ENCODE measurements around the gene KBTBD4.
"Not testable (repeated sequence)": the region's sequence is repeated elsewhere in the genome, so short reads cannot be mapped to it uniquely, and the experiment has no call there.

Gene KBTBD4

GRCh38 chr11:47532597-47533213 lies 46.1 kb downstream of the KBTBD4 start:
- DNase-seq (ENCODE audit: low read depth, low spot score) = no peak

DNA sequence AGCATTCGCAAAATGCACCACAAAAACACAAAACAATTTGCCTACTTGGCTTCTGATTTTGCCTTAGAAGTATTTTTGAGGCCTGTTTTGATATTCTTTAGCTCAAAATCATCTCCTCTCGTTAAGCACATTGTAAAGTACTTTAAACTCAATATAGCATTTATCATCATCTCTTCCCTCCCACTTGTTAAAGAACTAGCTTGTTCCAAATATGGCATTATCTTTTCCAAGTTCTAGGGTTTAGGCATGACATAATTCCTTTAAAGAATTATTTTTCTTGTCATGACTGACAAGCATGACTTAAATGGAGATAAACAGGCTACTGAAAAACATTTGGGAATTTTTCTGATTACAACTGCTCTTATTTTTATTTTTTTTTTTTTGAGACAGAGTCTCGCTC lies 47.1 kb downstream of the KBTBD4 start:
- no peak overlapping the region for H3K27ac ChIP-seq
- DNase-seq (ENCODE audit: low read depth, low spot score) = no peak

More at GRCh38 chr11:47532597-47533213, 46.1 kb downstream of the KBTBD4 start:
- no peak overlapping the region for H3K27ac ChIP-seq

DNA sequence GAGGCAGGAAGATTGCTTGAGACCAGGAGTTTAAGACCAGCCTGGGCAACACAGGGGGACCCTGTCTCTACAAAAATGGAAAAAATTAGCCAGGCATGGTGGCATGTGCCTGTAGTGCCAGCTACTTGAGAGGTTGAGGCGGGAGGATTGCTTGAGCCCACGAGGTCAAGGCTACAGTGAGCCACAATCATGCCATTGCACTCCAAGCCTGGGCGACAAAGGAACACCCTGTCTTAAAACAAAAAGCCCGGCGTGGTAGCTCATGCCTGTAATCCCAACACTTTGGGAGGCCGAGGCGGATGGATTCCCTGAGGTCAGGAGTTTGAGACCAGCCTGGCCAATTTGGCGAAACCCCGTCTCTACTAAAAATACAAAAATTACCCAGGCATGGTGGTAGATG lies 48.0 kb downstream of the KBTBD4 start:
- DNase-seq (ENCODE audit: low read depth, low spot score); H3K27ac ChIP-seq: not testable (repeated sequence)

- H3K27ac ChIP-seq = no peak overlapping the region
- DNase-seq (ENCODE audit: low read depth, low spot score) = no peak
These were observed 48.8 kb downstream of the KBTBD4 start for GRCh38 chr11:47529951-47530350.

DNA sequence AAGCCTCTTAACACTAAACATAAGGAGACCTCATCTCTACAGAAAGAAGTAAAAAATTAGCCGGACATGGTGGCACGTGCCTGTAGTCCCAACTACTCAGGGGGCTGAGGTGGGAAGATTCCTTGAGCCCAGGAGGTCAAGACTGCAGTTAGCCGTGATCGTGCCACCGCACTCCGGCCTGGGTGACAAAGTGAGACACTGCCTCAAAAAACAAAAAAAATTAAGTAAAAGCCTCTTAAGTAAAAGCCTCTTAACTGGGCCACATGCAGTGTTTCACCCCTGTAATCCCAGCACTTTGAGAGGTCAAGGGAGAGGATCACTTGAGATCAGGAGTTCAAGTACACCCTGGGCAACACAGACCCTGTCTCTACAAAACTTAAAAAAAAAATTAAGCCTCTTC lies 51.6 kb downstream of the KBTBD4 start:
- DNase-seq (ENCODE audit: low read depth, low spot score) = no peak
- no peak overlapping the region for H3K27ac ChIP-seq

DNA sequence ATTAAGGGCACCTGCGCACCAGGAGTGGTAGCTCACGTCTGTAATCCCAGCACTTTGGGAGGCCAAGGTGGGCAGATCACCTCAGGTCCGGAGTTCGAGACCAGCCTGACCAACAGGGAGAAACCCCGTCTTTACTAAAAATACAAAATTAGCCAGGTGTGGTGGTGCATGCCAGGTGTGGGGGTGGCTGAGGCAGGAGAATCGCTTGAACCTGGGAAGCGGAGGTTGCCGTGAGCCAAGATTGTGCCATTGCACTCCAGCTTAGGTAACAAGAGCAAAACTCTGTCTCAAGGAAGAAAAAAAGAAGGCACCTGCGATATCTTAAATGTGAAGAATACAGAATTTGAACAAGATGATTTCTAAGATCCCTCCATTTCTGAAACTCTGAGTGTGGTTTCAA lies 52.7 kb downstream of the KBTBD4 start:
- DNase-seq (ENCODE audit: low read depth, low spot score) = not testable (repeated sequence)
- peak overlapping the region; percentile 78 for H3K27ac ChIP-seq

- H3K27ac ChIP-seq = peak overlapping the region; percentile 78
- no peak for DNase-seq (ENCODE audit: low read depth, low spot score)
These were observed 54.4 kb downstream of the KBTBD4 start for GRCh38 chr11:47524291-47524874.

DNA sequence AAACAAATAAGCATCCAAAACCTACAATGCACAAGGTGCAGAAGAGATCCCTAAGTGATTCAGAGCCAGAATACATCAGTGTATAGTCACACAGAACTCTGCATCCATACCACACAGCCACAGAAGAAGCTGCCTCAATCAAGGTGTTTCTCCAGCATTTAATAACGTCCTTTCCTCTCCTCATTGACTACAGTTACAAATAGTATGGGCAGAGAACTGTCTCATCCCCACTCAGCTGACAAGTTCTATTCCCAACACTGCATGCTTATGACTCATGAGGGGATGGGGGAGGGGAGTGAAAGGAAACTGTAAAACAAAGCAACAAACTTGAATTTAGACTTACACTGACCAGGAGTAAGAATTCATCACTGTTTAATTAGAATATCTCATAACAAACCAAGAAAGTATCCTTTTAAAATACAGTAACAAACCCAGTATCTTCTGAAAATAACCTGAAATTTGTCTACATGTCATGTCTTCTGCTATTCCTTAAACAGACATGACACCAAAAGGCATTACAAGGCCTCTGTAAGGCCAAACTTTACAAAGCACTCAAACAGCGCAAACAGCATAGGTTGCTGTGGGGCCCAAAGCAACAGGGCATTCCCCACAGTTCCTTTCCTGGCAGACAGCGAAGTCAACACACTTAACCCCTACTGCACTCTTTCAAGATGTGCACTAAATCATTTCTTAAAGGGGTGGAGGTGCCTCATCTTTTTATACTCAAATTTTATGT lies 55.1 kb downstream of the KBTBD4 start:
- DNase-seq (ENCODE audit: low read depth, low spot score) = peak; percentile 18
- H3K27ac ChIP-seq = peak overlapping the region; percentile 78
